ENCODE measurements around the gene RALGAPA2.

The RALGAPA2 gene

GRCh38 chr20:20683020-20683419 lies 29.4 kb downstream of the RALGAPA2 start:
- DNase-seq = no peak

- DNase-seq = peak; percentile 68 to 69
Observed at GRCh38 chr20:20680991-20681508, 31.4 kb downstream of the RALGAPA2 start.

GRCh38 chr20:20679316-20679715 lies 33.1 kb downstream of the RALGAPA2 start:
- no peak for DNase-seq

GRCh38 chr20:20677186-20677585 lies 35.3 kb downstream of the RALGAPA2 start:
- no peak for DNase-seq

GRCh38 chr20:20668639-20669038 lies 43.8 kb downstream of the RALGAPA2 start:
- peak; percentile 65 to 70 for DNase-seq

- DNase-seq = peak; percentile 11 to 18
Observed at GRCh38 chr20:20666359-20666758, 46.1 kb downstream of the RALGAPA2 start.

- no peak for DNase-seq
Observed at GRCh38 chr20:20665606-20666332, 46.7 kb downstream of the RALGAPA2 start.

GRCh38 chr20:20664795-20665589 lies 47.5 kb downstream of the RALGAPA2 start:
- DNase-seq = peak; percentile 65 to 77

- DNase-seq = no peak
Observed at GRCh38 chr20:20663841-20664240, 48.6 kb downstream of the RALGAPA2 start.

- DNase-seq = no peak
Observed at GRCh38 chr20:20658871-20659431, 53.5 kb downstream of the RALGAPA2 start.

GRCh38 chr20:20658123-20658522 lies 54.3 kb downstream of the RALGAPA2 start:
- DNase-seq = no peak

GRCh38 chr20:20657092-20657491 lies 55.4 kb downstream of the RALGAPA2 start:
- DNase-seq = no peak

GRCh38 chr20:20655883-20656282 lies 56.6 kb downstream of the RALGAPA2 start:
- no peak for DNase-seq

- no peak for DNase-seq
Observed at GRCh38 chr20:20649945-20650344, 62.5 kb downstream of the RALGAPA2 start.

- DNase-seq = no peak
Observed at GRCh38 chr20:20643927-20644326, 68.5 kb downstream of the RALGAPA2 start.

GRCh38 chr20:20641783-20642182 lies 70.7 kb downstream of the RALGAPA2 start:
- no peak for DNase-seq

GRCh38 chr20:20638878-20639277 lies 73.6 kb downstream of the RALGAPA2 start:
- no peak for DNase-seq

- DNase-seq = no peak
Observed at GRCh38 chr20:20637998-20638725, 74.3 kb downstream of the RALGAPA2 start.

GRCh38 chr20:20635006-20635405 lies 77.4 kb downstream of the RALGAPA2 start:
- DNase-seq = no peak

- no peak for DNase-seq
Observed at GRCh38 chr20:20632644-20633043, 79.8 kb downstream of the RALGAPA2 start.

- DNase-seq = no peak
Observed at GRCh38 chr20:20630551-20630950, 81.9 kb downstream of the RALGAPA2 start.

GRCh38 chr20:20629556-20630188 lies 82.8 kb downstream of the RALGAPA2 start:
- DNase-seq = no peak

Measured in Kasumi-1 (cell line).